SU-DHL-6 (cell line): ENCODE measurements around the gene IER3.

Experiments used
- H2AFZ ChIP-seq: fragments of 200-600 bp; sonication (generic); 2 replicates; pipeline ENCODE4 v1.6.1; 2014; ENCODE audit warnings: low read depth, mild to moderate bottlenecking, moderate library complexity, mixed read lengths, antibody characterized with exemption, low read length; ENCODE audit not compliant: severe bottlenecking
- H3F3A ChIP-seq: fragments of 200-600 bp; shearing (Covaris generic); 2 replicates; pipeline ENCODE4 v1.6.0; 2016; ENCODE audit warnings: antibody characterized with exemption, mild to moderate bottlenecking; ENCODE audit not compliant: insufficient read depth
- H3K27ac ChIP-seq: fragments of 200-600 bp; sonication (generic); 2 replicates; pipeline ENCODE4 v1.5.1; 2016; ENCODE audit warnings: low read depth, mild to moderate bottlenecking, low read length, moderate library complexity, mixed read lengths
- H3K27me3 ChIP-seq: fragments of 200-600 bp; sonication (generic), shearing (Covaris generic); 2 replicates; pipeline ENCODE4 v1.6.0; 2014; ENCODE audit warnings: mild to moderate bottlenecking, low read length
- H3K36me3 ChIP-seq: fragments of 200-600 bp; sonication (generic); 2 replicates; pipeline ENCODE4 v1.6.1; 2014; ENCODE audit warnings: mild to moderate bottlenecking, low read length, mixed read lengths
- H3K4me2 ChIP-seq: fragments of 300-600, 200-600 bp; shearing (Covaris generic), sonication (generic); 2 replicates; pipeline ENCODE4 v1.6.0; 2014; ENCODE audit warnings: low read length, low read depth, mild to moderate bottlenecking; ENCODE audit not compliant: poor library complexity, severe bottlenecking
- H3K4me3 ChIP-seq: fragments of 200-600 bp; sonication (generic); 2 replicates; pipeline ENCODE4 v1.5.1; 2014; ENCODE audit warnings: antibody characterized with exemption, low read length, mild to moderate bottlenecking, mixed read lengths; ENCODE audit not compliant: insufficient read depth, poor library complexity, severe bottlenecking
- H3K79me2 ChIP-seq: fragments of 200-600 bp; sonication (generic); 2 replicates; pipeline ENCODE4 v1.6.1; 2014; ENCODE audit warnings: mild to moderate bottlenecking, low read length, moderate library complexity; ENCODE audit not compliant: insufficient read depth
- H3K9ac ChIP-seq: fragments of 200-600 bp; sonication (generic); 2 replicates; pipeline ENCODE4 v1.7.0; 2014; ENCODE audit warnings: mild to moderate bottlenecking, low read length
- H3K9me2 ChIP-seq: fragments of 200-600 bp; sonication (generic); replicated peaks from 2 replicates; pipeline ENCODE4 v1.6.1; 2014; ENCODE audit warnings: low read length; ENCODE audit not compliant: insufficient read depth
- H3K9me3 ChIP-seq: fragments of 200-600 bp; sonication (generic); 2 replicates; pipeline ENCODE4 v1.6.1; 2014; ENCODE audit warnings: low read length, mixed read lengths; ENCODE audit not compliant: insufficient read depth
- H4K20me1 ChIP-seq: fragments of 200-600 bp; sonication (generic); 2 replicates; pipeline ENCODE4 v1.6.1; 2014; ENCODE audit warnings: low read depth, mild to moderate bottlenecking, antibody characterized with exemption, low read length, moderate library complexity, mixed read lengths
- EZH2phosphoT487 ChIP-seq: fragments of 200-600 bp; sonication (generic), shearing (Covaris generic); conservative IDR thresholded peaks from 2 replicates; pipeline ENCODE4 v1.6.1; 2018; ENCODE audit warnings: mild to moderate bottlenecking, antibody characterized with exemption, low read length, moderate library complexity, mixed read lengths
- TF ChIP-seq, protein P1 (sequence below): fragments of 200-600 bp; sonication (generic); IDR thresholded peaks from one replicate; pipeline ENCODE4 v1.5.1; 2017; ENCODE audit warnings: antibody characterized with exemption, mild to moderate bottlenecking, low read length, moderate library complexity; ENCODE audit not compliant: insufficient read depth, poor library complexity, severe bottlenecking

The IER3 gene

DNA sequence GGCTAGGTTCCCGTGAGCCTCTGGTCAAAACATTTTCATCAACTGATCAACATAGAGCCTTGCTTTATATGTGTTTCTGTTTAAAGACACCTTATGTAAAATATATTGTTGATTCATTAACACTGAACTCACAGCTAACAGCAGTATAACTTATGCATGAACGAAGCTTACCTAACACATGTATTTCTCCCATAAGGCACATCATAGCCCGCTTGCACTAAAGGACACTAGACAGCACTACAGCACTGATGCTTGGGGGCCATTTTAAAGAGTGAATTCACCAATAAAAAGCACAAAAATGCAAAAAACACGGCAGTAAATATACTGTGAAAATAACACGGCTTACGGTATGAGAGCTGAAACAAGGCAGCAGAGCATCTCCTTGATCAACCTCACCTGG is 5.8 kb downstream of the IER3 start:
- H3K79me2 ChIP-seq = peaks cover 7% of the 10 kb centered on the region; the same call in 1 of the 2 replicates
- H3K27ac ChIP-seq = no peak overlapping the region
- no peaks in the 10 kb centered on the region for H4K20me1 ChIP-seq
- H3K9me3 ChIP-seq = no peaks in the 10 kb centered on the region
- H3K9me2 ChIP-seq = no peaks in the 10 kb centered on the region
- TF ChIP-seq, protein P1, sequence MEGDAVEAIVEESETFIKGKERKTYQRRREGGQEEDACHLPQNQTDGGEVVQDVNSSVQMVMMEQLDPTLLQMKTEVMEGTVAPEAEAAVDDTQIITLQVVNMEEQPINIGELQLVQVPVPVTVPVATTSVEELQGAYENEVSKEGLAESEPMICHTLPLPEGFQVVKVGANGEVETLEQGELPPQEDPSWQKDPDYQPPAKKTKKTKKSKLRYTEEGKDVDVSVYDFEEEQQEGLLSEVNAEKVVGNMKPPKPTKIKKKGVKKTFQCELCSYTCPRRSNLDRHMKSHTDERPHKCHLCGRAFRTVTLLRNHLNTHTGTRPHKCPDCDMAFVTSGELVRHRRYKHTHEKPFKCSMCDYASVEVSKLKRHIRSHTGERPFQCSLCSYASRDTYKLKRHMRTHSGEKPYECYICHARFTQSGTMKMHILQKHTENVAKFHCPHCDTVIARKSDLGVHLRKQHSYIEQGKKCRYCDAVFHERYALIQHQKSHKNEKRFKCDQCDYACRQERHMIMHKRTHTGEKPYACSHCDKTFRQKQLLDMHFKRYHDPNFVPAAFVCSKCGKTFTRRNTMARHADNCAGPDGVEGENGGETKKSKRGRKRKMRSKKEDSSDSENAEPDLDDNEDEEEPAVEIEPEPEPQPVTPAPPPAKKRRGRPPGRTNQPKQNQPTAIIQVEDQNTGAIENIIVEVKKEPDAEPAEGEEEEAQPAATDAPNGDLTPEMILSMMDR = no peak
- no peaks in the 10 kb centered on the region for H3K27me3 ChIP-seq
- H3K36me3 ChIP-seq = peaks cover 15% of the 10 kb centered on the region; the same call in 1 of the 2 replicates
- H3K4me3 ChIP-seq = no peak overlapping the region
- H2AFZ ChIP-seq = no peak overlapping the region
- no peak overlapping the region for H3K4me2 ChIP-seq
- H3K9ac ChIP-seq = no peak overlapping the region
- peaks cover 14% of the 10 kb centered on the region for H3F3A ChIP-seq

DNA sequence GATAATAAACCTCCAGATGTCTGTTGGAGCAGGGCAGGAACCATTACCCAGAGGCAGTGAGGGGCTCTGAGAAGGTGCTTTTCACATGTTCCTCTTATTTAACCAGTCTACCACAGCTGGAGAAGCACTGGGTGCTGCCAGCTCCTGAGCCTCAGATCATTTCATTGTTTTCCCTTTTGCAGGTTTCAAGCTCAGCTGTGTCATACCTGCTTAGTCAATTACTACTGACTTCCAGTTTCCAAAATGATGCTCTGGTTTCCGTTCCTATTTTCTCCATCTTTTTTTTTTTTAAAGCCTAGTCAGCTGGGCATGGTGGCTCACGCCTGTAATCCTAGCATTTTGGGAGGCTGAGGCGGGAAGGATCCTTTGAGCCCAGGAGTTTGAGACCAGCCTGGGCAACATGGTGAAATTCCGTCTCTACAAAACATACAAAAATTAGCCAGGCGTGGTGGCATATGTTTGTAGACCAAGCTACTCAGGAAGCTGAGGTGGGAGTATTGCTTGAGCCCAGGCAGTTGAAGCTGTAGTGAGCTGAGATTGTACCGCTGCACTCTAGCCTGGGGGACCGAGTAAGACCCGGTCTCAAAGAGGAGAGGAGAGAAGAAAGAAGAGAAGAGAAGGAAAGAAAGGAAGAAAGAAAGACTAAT is 8.6 kb downstream of the IER3 start:
- no peak overlapping the region for H2AFZ ChIP-seq
- H3K27ac ChIP-seq = no peak overlapping the region
- no peak for TF ChIP-seq EZH2phosphoT487
- TF ChIP-seq, protein P1 = no peak
- H4K20me1 ChIP-seq = no peaks in the 10 kb centered on the region
- H3K9me2 ChIP-seq = no peaks in the 10 kb centered on the region
- H3K79me2 ChIP-seq = no peaks in the 10 kb centered on the region; the same call in 1 of the 2 replicates
- H3K4me2 ChIP-seq = no peak overlapping the region
- H3K4me3 ChIP-seq = no peak overlapping the region
- H3K27me3 ChIP-seq = no peaks in the 10 kb centered on the region
- peaks cover 15% of the 10 kb centered on the region; the same call in 1 of the 2 replicates for H3K36me3 ChIP-seq
- no peak overlapping the region for H3K9ac ChIP-seq
- H3K9me3 ChIP-seq = no peaks in the 10 kb centered on the region
- 0 out of 2 replicates have a peak, but pooled peaks cover 17% of the 10 kb centered on the region for H3F3A ChIP-seq

DNA sequence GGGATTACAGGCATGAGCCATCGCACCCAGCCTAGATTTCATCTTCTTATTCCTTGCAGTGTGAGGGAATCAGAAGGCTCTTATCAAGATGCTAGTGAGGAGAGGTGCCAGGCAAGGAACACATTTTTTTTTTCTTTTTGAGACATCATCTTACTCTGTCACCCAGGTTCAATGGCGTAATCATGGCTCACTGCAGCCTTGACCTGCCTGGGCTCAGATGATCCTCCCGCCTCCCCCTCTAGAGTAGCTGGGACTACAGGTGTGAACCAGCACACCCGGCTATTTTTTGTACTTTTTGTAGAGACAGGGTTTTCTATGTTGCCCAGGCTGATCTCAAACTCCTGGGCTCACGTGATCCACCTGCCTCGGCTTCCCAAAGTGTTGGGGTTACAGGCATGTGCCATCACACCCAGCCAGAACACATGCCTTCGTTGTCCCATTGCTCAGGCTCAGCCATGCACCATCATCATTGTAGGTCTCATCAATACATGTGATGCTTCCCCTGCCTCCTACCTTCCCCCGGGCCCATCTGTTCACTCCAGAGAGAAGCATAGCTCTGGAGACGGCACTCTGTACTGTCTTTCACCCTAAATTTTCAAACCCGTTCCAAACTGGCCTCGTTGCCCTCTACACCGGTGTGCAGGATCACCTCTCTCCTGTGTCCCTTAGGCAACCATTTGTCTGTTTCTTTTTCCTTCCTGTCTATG is 12.0 kb downstream of the IER3 start:
- H3K9me3 ChIP-seq = no peaks in the 10 kb centered on the region
- no peaks in the 10 kb centered on the region for H3K27me3 ChIP-seq
- no peaks in the 10 kb centered on the region for H4K20me1 ChIP-seq
- no peak overlapping the region for H2AFZ ChIP-seq
- 0 out of 2 replicates have a peak, but pooled peaks cover 5% of the 10 kb centered on the region for H3K36me3 ChIP-seq
- TF ChIP-seq, protein P1 = no peak
- TF ChIP-seq EZH2phosphoT487 = no peak
- no peak overlapping the region for H3K4me2 ChIP-seq
- H3K9me2 ChIP-seq = no peaks in the 10 kb centered on the region
- peaks cover 30% of the 10 kb centered on the region for H3F3A ChIP-seq
- H3K79me2 ChIP-seq = no peaks in the 10 kb centered on the region
- no peak overlapping the region for H3K9ac ChIP-seq
- no peak overlapping the region for H3K27ac ChIP-seq
- no peak overlapping the region for H3K4me3 ChIP-seq
